Astrocyte (in vitro differentiated cells and primary cell): ENCODE results near the gene LRRC45. TPM values are rescaled to one million over a fixed set of nuclear protein-coding genes. Genes with fewer than 3 reads are reported as not detected.

ENCODE experiments used
- DNase-seq: peaks from one replicate; pipeline ENCODE4 v3.0.0-alpha.2; 2010; ENCODE audit warnings: low read depth
- FAIRE-seq: peaks from 2 replicates; lab custom pipeline; 2011; peaks lifted over from hg19 to GRCh38; lab: Jason Lieb, UNC
- H2AFZ ChIP-seq: 2 replicates; pipeline ENCODE4 v1.6.0; 2012; ENCODE audit warnings: low read depth, low read length, inconsistent platforms
- H3K27ac ChIP-seq: 2 replicates; pipeline ENCODE4 v1.5.1; 2011; ENCODE audit warnings: low read depth, low read length, inconsistent platforms
- H3K27me3 ChIP-seq: 2 replicates; pipeline ENCODE4 v1.6.0; 2011; ENCODE audit warnings: low read length, inconsistent platforms; ENCODE audit not compliant: insufficient read depth
- H3K36me3 ChIP-seq: 2 replicates; pipeline ENCODE4 v1.5.1; 2011; ENCODE audit warnings: low read length, inconsistent platforms; ENCODE audit not compliant: insufficient read depth
- H3K4me1 ChIP-seq: 2 replicates; pipeline ENCODE4 v1.5.1; 2011; ENCODE audit warnings: low read length, inconsistent platforms; ENCODE audit not compliant: insufficient read depth
- H3K4me2 ChIP-seq: 2 replicates; pipeline ENCODE4 v1.6.0; 2012; ENCODE audit warnings: low read length, inconsistent platforms
- H3K4me3 ChIP-seq: 2 replicates; pipeline ENCODE4 v1.5.1; 2011; ENCODE audit warnings: low read depth, mild to moderate bottlenecking, low read length, inconsistent platforms; ENCODE audit not compliant: insufficient read depth
- H3K79me2 ChIP-seq: 2 replicates; pipeline ENCODE4 v1.6.0; 2012; ENCODE audit warnings: mild to moderate bottlenecking, low read length, inconsistent platforms; ENCODE audit not compliant: insufficient read depth
- H3K9ac ChIP-seq: 2 replicates; pipeline ENCODE4 v1.6.0; 2012; ENCODE audit warnings: mild to moderate bottlenecking, low read length, inconsistent platforms
- H3K9me3 ChIP-seq: 2 replicates; pipeline ENCODE4 v1.5.1; 2012; ENCODE audit warnings: low read depth, mild to moderate bottlenecking, low read length, inconsistent platforms; ENCODE audit not compliant: insufficient read depth
- H4K20me1 ChIP-seq: 2 replicates; pipeline ENCODE4 v1.6.0; 2012; ENCODE audit warnings: low read length, inconsistent platforms; ENCODE audit not compliant: insufficient read depth
- H3K27ac Mint-ChIP-seq: one replicate; pipeline ENCODE4 v1.8.0; 2021; ENCODE audit warnings: mild to moderate bottlenecking, mixed read lengths; ENCODE audit not compliant: unreplicated experiment
- H3K27me3 Mint-ChIP-seq: one replicate; pipeline ENCODE4 v1.8.0; 2021; ENCODE audit warnings: low read depth, mixed read lengths; ENCODE audit not compliant: unreplicated experiment
- H3K36me3 Mint-ChIP-seq: one replicate; pipeline ENCODE4 v1.8.0; 2021; ENCODE audit warnings: low read depth, mixed read lengths; ENCODE audit not compliant: unreplicated experiment
- H3K4me1 Mint-ChIP-seq: one replicate; pipeline ENCODE4 v1.8.0; 2021; ENCODE audit warnings: low read depth, mixed read lengths; ENCODE audit not compliant: unreplicated experiment
- H3K4me3 Mint-ChIP-seq: one replicate; pipeline ENCODE4 v1.8.0; 2021; ENCODE audit warnings: mild to moderate bottlenecking, moderate library complexity, mixed read lengths; ENCODE audit not compliant: unreplicated experiment
- H3K9me3 Mint-ChIP-seq: one replicate; pipeline ENCODE4 v1.8.0; 2021; ENCODE audit warnings: mild to moderate bottlenecking, mixed read lengths; ENCODE audit not compliant: unreplicated experiment
- CTCF ChIP-seq: IDR thresholded peaks from 2 replicates; pipeline ENCODE4 v1.5.1; 2011; ENCODE audit warnings: low read depth, mild to moderate bottlenecking, inconsistent platforms, low read length, moderate library complexity; ENCODE audit not compliant: insufficient read depth
- EZH2 ChIP-seq: IDR thresholded peaks from 2 replicates; pipeline ENCODE4 v1.6.1; 2012; ENCODE audit warnings: mild to moderate bottlenecking, low read length, inconsistent platforms; ENCODE audit not compliant: insufficient read depth
- total RNA-seq: library from RNA; stranded (reverse); gene quantifications from 2 replicates; pipeline ENCODE4 v1.2.1, GENCODE V29; 2021

LRRC45 gene
- total RNA-seq, 1 donor from 2014 or later, result 6.6 TPM

DNA sequence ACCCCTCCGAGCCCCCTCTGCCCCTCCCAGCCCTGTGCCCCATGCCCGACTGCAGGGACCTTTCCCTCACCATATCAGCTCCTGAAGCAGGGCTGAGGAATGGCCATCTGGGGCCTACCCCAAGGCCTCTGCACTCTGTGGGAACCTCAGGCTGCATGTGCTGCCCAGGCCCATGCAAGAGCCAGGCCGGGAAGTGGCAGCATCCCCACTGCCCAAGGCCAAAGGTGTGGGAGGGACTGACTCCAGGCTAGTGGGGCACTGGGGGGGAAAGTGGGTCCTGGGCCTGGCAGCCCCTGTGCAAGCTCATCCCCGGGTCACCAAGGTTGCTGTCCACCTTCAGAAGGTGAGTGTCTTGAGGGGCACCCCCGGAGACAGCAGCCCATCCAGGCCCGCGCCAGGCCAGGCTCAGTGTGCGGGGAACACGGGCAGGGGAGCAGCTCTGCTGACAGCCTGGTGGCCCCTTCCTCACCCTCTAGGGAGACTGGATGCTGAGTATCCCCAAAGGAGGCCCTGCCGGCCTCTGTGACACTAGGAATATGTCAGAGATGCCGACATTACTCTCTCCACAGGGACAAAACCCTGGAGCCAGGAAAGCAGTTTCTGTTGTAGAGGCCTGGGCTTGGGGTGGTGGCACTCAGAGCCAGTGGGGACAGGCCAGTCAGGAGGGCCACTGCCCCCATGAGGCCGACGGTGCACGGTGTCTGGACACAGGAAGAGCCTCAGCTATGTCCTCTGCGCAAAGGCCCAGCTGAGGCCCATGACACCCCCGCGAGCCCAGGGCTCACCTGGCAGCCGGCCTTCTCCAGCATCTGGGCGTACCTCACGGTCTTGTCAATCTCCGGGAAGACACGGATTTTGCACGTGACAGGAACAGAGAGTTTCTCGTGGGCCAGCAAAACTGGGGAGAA is 39.2 kb downstream of the LRRC45 start:
- no peak for TF ChIP-seq CTCF
- no peak for TF ChIP-seq EZH2
- FAIRE-seq (no peak), DNase-seq (no peak)
- Histone ChIP-seq H2AFZ (no peak overlapping the region), H3K36me3 (peaks cover 5% of the 10 kb centered on the region), H3K27me3 (no peaks in the 10 kb centered on the region), H4K20me1 (peaks cover 44% of the 10 kb centered on the region), H3K9ac (no peak overlapping the region), H3K27ac (no peak overlapping the region), H3K79me2 (peaks cover 30% of the 10 kb centered on the region), H3K4me3 (no peak overlapping the region), H3K4me2 (no peak overlapping the region), H3K9me3 (no peaks in the 10 kb centered on the region), H3K4me1 (peaks cover 12% of the 10 kb centered on the region)
- H3K36me3 Mint-ChIP-seq, result peaks cover 3% of the 10 kb centered on the region
- H3K27ac Mint-ChIP-seq, result no peak overlapping the region
- H3K4me1 Mint-ChIP-seq, result no peaks in the 10 kb centered on the region
- H3K27me3 Mint-ChIP-seq, result no peaks in the 10 kb centered on the region
- no peak overlapping the region for H3K4me3 Mint-ChIP-seq
- H3K9me3 Mint-ChIP-seq, result no peaks in the 10 kb centered on the region

GRCh38 chr17:82062984-82063368 is 39.9 kb downstream of the LRRC45 start:
- H3K4me3 Mint-ChIP-seq, result no peak overlapping the region
- H3K9ac ChIP-seq, result no peak overlapping the region
- no peak for DNase-seq
- FAIRE-seq, result no peak
- no peak overlapping the region for H3K4me2 ChIP-seq
- H3K79me2 ChIP-seq, result peaks cover 30% of the 10 kb centered on the region
- H2AFZ ChIP-seq, result no peak overlapping the region
- no peaks in the 10 kb centered on the region for H3K9me3 ChIP-seq
- TF ChIP-seq CTCF (no peak), EZH2 (no peak)
- no peaks in the 10 kb centered on the region for H3K9me3 Mint-ChIP-seq
- no peak overlapping the region for H3K4me3 ChIP-seq
- peaks cover 38% of the 10 kb centered on the region for H4K20me1 ChIP-seq
- no peaks in the 10 kb centered on the region for H3K27me3 ChIP-seq
- peaks cover 2% of the 10 kb centered on the region for H3K36me3 ChIP-seq
- no peaks in the 10 kb centered on the region for H3K4me1 Mint-ChIP-seq
- H3K27ac ChIP-seq, result no peak overlapping the region
- H3K27ac Mint-ChIP-seq, result no peak overlapping the region
- peaks cover 3% of the 10 kb centered on the region for H3K36me3 Mint-ChIP-seq
- peaks cover 12% of the 10 kb centered on the region for H3K4me1 ChIP-seq
- no peaks in the 10 kb centered on the region for H3K27me3 Mint-ChIP-seq
